Lower leg skin (tissue), 4 donors: ENCODE measurements around the gene ERG. TPM values are rescaled to one million over a fixed set of nuclear protein-coding genes. Genes with fewer than 3 reads are reported as not detected.

Source experiments
- DNase-seq, 2 donors: peaks; one replicate each; pipeline ENCODE4 v3.0.0-alpha.2; 2019; ENCODE audit warnings: low spot score in 2 of 2
- H3K4me3 ChIP-seq: fragments of 200-600 bp; sonication (generic); 2 replicates; pipeline ENCODE4 v1.5.1; 2017; ENCODE audit warnings: mild to moderate bottlenecking, low read depth; ENCODE audit not compliant: poor library complexity, severe bottlenecking
- CTCF ChIP-seq, 3 donors: fragments of 450-650 bp; IDR thresholded peaks; one replicate each; pipeline ENCODE4 v1.5.1; 2016; ENCODE audit warnings: antibody characterized with exemption in 3 of 3, mild to moderate bottlenecking in 3 of 3, moderate library complexity in 2 of 3
- POLR2A ChIP-seq, 2 donors: fragments of 450-650 bp; IDR thresholded peaks; one replicate each; pipeline ENCODE4 v1.6.1; 2016 to 2017; ENCODE audit warnings: antibody characterized with exemption in 2 of 2, mild to moderate bottlenecking in 1 of 2, moderate library complexity in 1 of 2
- WGBS, 2 donors: methylation state at CpG; one replicate each; pipeline ENCODE4 v1.1.5; 2018; 5-methylcytosine and 5-hydroxymethylcytosine counted together
- intact Hi-C: fragments of 100-400 bp; cut with DNase I; formaldehyde crosslinking; loops from one replicate; pipeline ENCODE4 v1.15.0; 2023; ENCODE audit warnings: low total_unique reads
- total RNA-seq, 4 donors: library from RNA; depleted of rRNA; stranded (reverse); fragments of >200 nt; gene quantifications; one replicate each; pipeline ENCODE4 v1.1.0, GENCODE V29; 2016

ERG gene
- total RNA-seq, 4 donors from 2014 or later = 3.5 to 12.5 (median 6.6) TPM

- H3K4me3 ChIP-seq = no peak overlapping the region
- DNase-seq = no peak
- WGBS, 2 donors = 61 to 80% methylated on average over 2 of the region's 2 CpGs
- TF ChIP-seq POLR2A (IDR thresholded peaks at IDR 0.05) (no peak), CTCF (IDR thresholded peaks at IDR 0.05) (no peak)
- intact Hi-C loops = no loop called here
Observed at GRCh38 chr21:38533887-38534286, 35.6 kb upstream of the ERG start.

- intact Hi-C loops = no loop called here
- no peak overlapping the region for H3K4me3 ChIP-seq
- no peak for DNase-seq
- TF ChIP-seq CTCF (IDR thresholded peaks at IDR 0.05) (no peak), POLR2A (IDR thresholded peaks at IDR 0.05) (no peak)
- 35 to 47% methylated on average over 5 of the region's 5 CpGs for WGBS, 2 donors
Observed at GRCh38 chr21:38531591-38531990, 33.3 kb upstream of the ERG start.

GRCh38 chr21:38531039-38531541 is 32.8 kb upstream of the ERG start:
- TF ChIP-seq CTCF (IDR thresholded peaks at IDR 0.05) (no peak), POLR2A (IDR thresholded peaks at IDR 0.05) (no peak)
- no peak for DNase-seq
- WGBS, 2 donors = 47 to 55% methylated on average over 5 of the region's 5 CpGs
- no peak overlapping the region for H3K4me3 ChIP-seq
- intact Hi-C loops = no loop called here

- DNase-seq = no peak
- TF ChIP-seq CTCF (IDR thresholded peaks at IDR 0.05) = no peak
- TF ChIP-seq POLR2A (IDR thresholded peaks at IDR 0.05) = no peak
- 93 to 97% methylated on average over 8 of the region's 8 CpGs for whole genome bisulfite sequencing, 2 donors
- H3K4me3 ChIP-seq = no peak overlapping the region
- intact Hi-C loops = no loop called here
Observed at GRCh38 chr21:38527737-38528136, 29.5 kb upstream of the ERG start.

GRCh38 chr21:38525454-38525853 is 27.2 kb upstream of the ERG start:
- WGBS, 2 donors = 50 to 70% methylated on average over 9 of the region's 9 CpGs
- DNase-seq = no peak
- intact Hi-C loops = no loop called here
- no peak for TF ChIP-seq POLR2A (IDR thresholded peaks at IDR 0.05)
- no peak for TF ChIP-seq CTCF (IDR thresholded peaks at IDR 0.05)
- no peak overlapping the region for H3K4me3 ChIP-seq
